ENCODE results near the gene ASPG.

ASPG gene

DNA sequence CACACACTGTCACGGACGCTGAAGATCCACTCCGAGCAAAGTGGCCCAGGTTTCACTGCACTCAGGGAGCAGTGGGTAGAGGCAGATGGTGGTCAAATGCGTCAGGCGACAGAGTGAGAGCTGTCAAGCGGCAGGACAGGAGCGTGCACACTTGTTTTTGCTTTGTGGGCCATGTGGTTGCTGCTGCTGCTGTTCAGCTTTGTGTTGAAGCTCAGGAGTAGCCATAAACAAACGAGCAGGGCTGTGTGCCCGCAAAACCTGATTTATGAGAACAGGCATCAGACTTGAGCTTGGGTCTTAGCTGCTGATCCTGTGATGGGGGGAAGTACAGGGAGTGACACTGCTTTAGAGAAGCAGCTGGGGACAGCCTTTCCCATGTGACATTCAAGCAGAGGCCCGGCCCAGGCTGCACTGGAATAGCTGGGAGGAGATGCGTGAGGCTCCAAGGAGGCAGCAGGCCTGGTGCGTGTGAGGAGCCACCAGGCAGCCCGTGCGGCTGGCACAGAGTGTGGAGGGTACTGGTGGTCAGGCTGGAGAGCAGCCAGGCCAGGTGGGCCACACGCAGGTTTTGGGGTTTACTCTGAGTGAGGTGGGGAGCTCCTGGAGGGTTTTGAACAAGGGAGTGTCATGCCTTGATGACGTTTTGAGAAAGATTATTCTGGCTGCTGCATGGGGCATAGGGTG is 31.1 kb upstream of the ASPG start:
- POLR2A ChIA-PET = no interaction called here
- H3K36me3 ChIP-seq (ENCODE audit: control insufficient read depth in 2 of 2, insufficient read depth in 1 of 2, low read length in 2 of 2) = no peaks in the 10 kb centered on the region
- no peak for TF ChIP-seq ZFP3 (tag by site-specific recombination; IDR thresholded peaks at IDR 0.05; ENCODE audit: low read depth)
- no peak for TF ChIP-seq ZNF501 (tag by site-specific recombination; IDR thresholded peaks at IDR 0.05)
- TF ChIP-seq ZNF155 (tag by site-specific recombination; IDR thresholded peaks at IDR 0.05) = no peak
- no peak for TF ChIP-seq ZNF311 (tag by site-specific recombination; IDR thresholded peaks at IDR 0.05; ENCODE audit: borderline replicate concordance)
- no peak for TF ChIP-seq YY2 (tag by site-specific recombination; IDR thresholded peaks at IDR 0.05)
- TF ChIP-seq, protein P1, sequence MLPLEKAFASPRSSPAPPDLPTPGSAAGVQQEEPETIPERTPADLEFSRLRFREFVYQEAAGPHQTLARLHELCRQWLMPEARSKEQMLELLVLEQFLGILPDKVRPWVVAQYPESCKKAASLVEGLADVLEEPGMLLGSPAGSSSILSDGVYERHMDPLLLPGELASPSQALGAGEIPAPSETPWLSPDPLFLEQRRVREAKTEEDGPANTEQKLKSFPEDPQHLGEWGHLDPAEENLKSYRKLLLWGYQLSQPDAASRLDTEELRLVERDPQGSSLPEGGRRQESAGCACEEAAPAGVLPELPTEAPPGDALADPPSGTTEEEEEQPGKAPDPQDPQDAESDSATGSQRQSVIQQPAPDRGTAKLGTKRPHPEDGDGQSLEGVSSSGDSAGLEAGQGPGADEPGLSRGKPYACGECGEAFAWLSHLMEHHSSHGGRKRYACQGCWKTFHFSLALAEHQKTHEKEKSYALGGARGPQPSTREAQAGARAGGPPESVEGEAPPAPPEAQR (tag by site-specific recombination; IDR thresholded peaks at IDR 0.05) = no peak
- TF ChIP-seq ZFP37 (tag by site-specific recombination; IDR thresholded peaks at IDR 0.05) = no peak
- TF ChIP-seq ZNF426 (tag by site-specific recombination; IDR thresholded peaks at IDR 0.05) = no peak
- TF ChIP-seq ZNF610 (tag by site-specific recombination; IDR thresholded peaks at IDR 0.05; ENCODE audit: borderline replicate concordance) = no peak
- no peak for TF ChIP-seq OVOL3 (tag by site-specific recombination; IDR thresholded peaks at IDR 0.05)
- no peak for TF ChIP-seq ZNF513 (tag by site-specific recombination; IDR thresholded peaks at IDR 0.05)
- no peak for TF ChIP-seq GLIS1 (tag by site-specific recombination; IDR thresholded peaks at IDR 0.05)
- no peak for TF ChIP-seq FEZF1 (tag by site-specific recombination; IDR thresholded peaks at IDR 0.05)
- no peak for TF ChIP-seq ZNF530 (tag by site-specific recombination; IDR thresholded peaks at IDR 0.05; ENCODE audit: low read depth)
- TF ChIP-seq ZSCAN30 (tag by site-specific recombination; IDR thresholded peaks at IDR 0.05) = no peak
- TF ChIP-seq ZNF211 (tag by site-specific recombination; IDR thresholded peaks at IDR 0.05; ENCODE audit: low read depth) = no peak
- no peak for TF ChIP-seq ZNF221 (tag by site-specific recombination; IDR thresholded peaks at IDR 0.05; ENCODE audit: borderline replicate concordance)
- no peak for TF ChIP-seq ZNF701 (tag by site-specific recombination; IDR thresholded peaks at IDR 0.05)
- TF ChIP-seq, protein P2, sequence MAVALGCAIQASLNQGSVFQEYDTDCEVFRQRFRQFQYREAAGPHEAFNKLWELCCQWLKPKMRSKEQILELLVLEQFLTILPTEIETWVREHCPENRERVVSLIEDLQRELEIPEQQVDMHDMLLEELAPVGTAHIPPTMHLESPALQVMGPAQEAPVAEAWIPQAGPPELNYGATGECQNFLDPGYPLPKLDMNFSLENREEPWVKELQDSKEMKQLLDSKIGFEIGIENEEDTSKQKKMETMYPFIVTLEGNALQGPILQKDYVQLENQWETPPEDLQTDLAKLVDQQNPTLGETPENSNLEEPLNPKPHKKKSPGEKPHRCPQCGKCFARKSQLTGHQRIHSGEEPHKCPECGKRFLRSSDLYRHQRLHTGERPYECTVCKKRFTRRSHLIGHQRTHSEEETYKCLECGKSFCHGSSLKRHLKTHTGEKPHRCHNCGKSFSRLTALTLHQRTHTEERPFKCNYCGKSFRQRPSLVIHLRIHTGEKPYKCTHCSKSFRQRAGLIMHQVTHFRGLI (tag by site-specific recombination; IDR thresholded peaks at IDR 0.05) = no peak
- TF ChIP-seq ZNF510 (tag by site-specific recombination; IDR thresholded peaks at IDR 0.05; ENCODE audit: insufficient replicate concordance) = no peak
- H3K4me3 ChIP-seq (ENCODE audit: low read depth, low read length) = no peak overlapping the region
- H3K9me3 ChIP-seq (ENCODE audit: control insufficient read depth, insufficient read depth, low read depth, low read length) = no peaks in the 10 kb centered on the region
- no peaks in the 10 kb centered on the region for H3K4me1 ChIP-seq (ENCODE audit: control insufficient read depth, insufficient read depth, low read length)
- CTCF ChIA-PET = no interaction called here
- H3K27ac ChIP-seq (ENCODE audit: extremely low read depth, low read depth, low read length) = no peak overlapping the region

DNA sequence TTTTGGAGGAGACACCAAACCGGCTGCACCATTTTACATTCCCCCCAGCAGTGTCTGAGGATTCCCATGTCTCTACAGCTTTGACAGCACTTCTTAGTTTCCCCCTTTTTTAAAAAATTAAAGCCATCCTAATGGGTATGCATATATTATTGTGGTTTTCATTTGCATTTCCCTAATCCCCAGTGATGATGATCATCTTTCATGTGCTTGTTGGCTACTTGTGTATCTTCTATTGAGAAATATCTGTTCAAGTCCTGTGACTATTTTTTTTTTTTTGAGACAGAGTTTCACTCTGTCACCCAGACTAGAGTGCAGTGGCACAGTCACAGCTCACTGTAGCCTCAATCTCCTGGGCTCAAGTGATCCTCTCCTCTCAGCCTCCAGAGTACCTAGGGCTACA is 23.2 kb upstream of the ASPG start:
- ChIA-PET POLR2A (no interaction called here), CTCF (interaction anchor here (0.6 to 2.0 kb wide), 2 partner anchors 10 to 16 kb away, joined by 5 to 8 read pairs; no protein-coding TSS in a partner anchor)
- Histone ChIP-seq H3K27ac (ENCODE audit: extremely low read depth, low read depth, low read length) (no peak overlapping the region), H3K9me3 (ENCODE audit: control insufficient read depth, insufficient read depth, low read depth, low read length) (no peaks in the 10 kb centered on the region), H3K4me3 (ENCODE audit: low read depth, low read length) (no peak overlapping the region), H3K4me1 (ENCODE audit: control insufficient read depth, insufficient read depth, low read length) (no peaks in the 10 kb centered on the region), H3K36me3 (ENCODE audit: control insufficient read depth in 2 of 2, insufficient read depth in 1 of 2, low read length in 2 of 2) (no peaks in the 10 kb centered on the region)
- TF ChIP-seq ZEB2 (tag by site-specific recombination; IDR thresholded peaks at IDR 0.05) (no peak), ZNF362 (tag by site-specific recombination; IDR thresholded peaks at IDR 0.05) (no peak), ZNF704 (tag by site-specific recombination; IDR thresholded peaks at IDR 0.05) (no peak), KLF8 (tag by site-specific recombination; IDR thresholded peaks at IDR 0.05) (no peak), SP7 (tag by site-specific recombination; IDR thresholded peaks at IDR 0.05) (no peak), ZBTB8A (tag by site-specific recombination; IDR thresholded peaks at IDR 0.05) (no peak)
- TF ChIP-seq, protein P3, sequence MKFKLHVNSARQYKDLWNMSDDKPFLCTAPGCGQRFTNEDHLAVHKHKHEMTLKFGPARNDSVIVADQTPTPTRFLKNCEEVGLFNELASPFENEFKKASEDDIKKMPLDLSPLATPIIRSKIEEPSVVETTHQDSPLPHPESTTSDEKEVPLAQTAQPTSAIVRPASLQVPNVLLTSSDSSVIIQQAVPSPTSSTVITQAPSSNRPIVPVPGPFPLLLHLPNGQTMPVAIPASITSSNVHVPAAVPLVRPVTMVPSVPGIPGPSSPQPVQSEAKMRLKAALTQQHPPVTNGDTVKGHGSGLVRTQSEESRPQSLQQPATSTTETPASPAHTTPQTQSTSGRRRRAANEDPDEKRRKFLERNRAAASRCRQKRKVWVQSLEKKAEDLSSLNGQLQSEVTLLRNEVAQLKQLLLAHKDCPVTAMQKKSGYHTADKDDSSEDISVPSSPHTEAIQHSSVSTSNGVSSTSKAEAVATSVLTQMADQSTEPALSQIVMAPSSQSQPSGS (tag by site-specific recombination; IDR thresholded peaks at IDR 0.05; ENCODE audit: low read depth) = no peak

Measured in HEK293 (cell line).